Adrenal gland (tissue), 5 donors: Measurements from ENCODE around the gene PXDN.

Experiments used
- CTCF ChIP-seq, 6 experiments: fragments of 450-650 bp in 4 of 6; fragments of 200-600 bp in 2 of 6; sonication (generic) in 1 of 6; IDR thresholded peaks; 1 replicate in 5 of 6; 2 replicates in 1 of 6; pipeline versions ENCODE4 v1.5.1 to v1.8.0; 2016 to 2021; ENCODE audit warnings: antibody characterized with exemption in 6 of 6, mild to moderate bottlenecking in 2 of 6, moderate library complexity in 1 of 6
- POLR2A ChIP-seq, 2 donors: fragments of 450-650 bp; IDR thresholded peaks; one replicate each; pipeline ENCODE4 v1.6.1; 2017; ENCODE audit warnings: antibody characterized with exemption in 2 of 2, mild to moderate bottlenecking in 2 of 2, moderate library complexity in 1 of 2
- donor health status: DM: no; HTN: no; CAD: no.

- no peak for TF ChIP-seq CTCF (IDR thresholded peaks at IDR 0.05)
- TF ChIP-seq POLR2A (IDR thresholded peaks at IDR 0.05), result no peak
These were observed 110.3 kb downstream of the PXDN start for GRCh38 chr2:1633936-1634587.
